Measurements from ENCODE around the gene LRP1-AS.

Gene LRP1-AS

DNA sequence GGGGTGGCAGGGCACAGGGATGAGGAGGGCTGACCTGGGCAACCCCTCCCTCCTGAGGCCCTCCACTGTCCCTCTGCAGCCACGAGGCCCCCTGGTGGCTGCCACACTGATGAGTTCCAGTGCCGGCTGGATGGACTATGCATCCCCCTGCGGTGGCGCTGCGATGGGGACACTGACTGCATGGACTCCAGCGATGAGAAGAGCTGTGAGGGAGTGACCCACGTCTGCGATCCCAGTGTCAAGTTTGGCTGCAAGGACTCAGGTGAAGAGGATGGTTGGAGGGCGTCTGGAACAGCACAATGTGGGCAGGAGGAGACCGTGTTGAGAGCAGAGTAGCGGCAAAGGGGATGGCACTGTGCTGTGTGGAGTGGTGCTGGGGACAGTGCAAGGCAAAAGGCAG lies 25.7 kb upstream of the LRP1-AS start:
- Histone ChIP-seq H3K27me3 (ENCODE audit: control insufficient read depth in 3 of 3, insufficient read depth in 3 of 3, low read depth in 1 of 3, low read length in 3 of 3) (no peaks in the 10 kb centered on the region), H2BK120ac (ENCODE audit: low read depth, low read length) (no peak overlapping the region), H3K14ac (ENCODE audit: low read length) (peak overlapping the region; percentile 76), H4K91ac (ENCODE audit: low read depth, low read length, poor library complexity) (no peak overlapping the region), H3K79me1 (ENCODE audit: low read depth, low read length) (no peaks in the 10 kb centered on the region), H3K9me3 (replicated peaks in 1 of 2; ENCODE audit: control insufficient read depth in 2 of 2, insufficient read depth in 1 of 2, low read depth in 1 of 2, low read length in 2 of 2) (no peaks in the 10 kb centered on the region), H3K9ac (ENCODE audit: low read depth, low read length, poor library complexity) (peak overlapping the region; percentile 75), H3K4me3 (ENCODE audit: low read length in 2 of 2) (no peak overlapping the region), H3K4me2 (ENCODE audit: insufficient read depth, low read length, poor library complexity, severe bottlenecking) (no peak overlapping the region), H3K4me1 (ENCODE audit: control insufficient read depth in 2 of 2, insufficient read depth in 1 of 2, low read depth in 1 of 2, low read length in 2 of 2) (no peaks in the 10 kb centered on the region), H2AFZ (ENCODE audit: low read length) (no peak overlapping the region), H3K27ac (replicated peaks; ENCODE audit: low read length) (no peak overlapping the region), H2BK5ac (ENCODE audit: low read length) (peak overlapping the region; percentile 60), H2BK12ac (ENCODE audit: low read length) (no peak overlapping the region), H3K4ac (ENCODE audit: low read length) (no peak overlapping the region), H2BK15ac (ENCODE audit: low read length) (no peak overlapping the region), H3K23ac (ENCODE audit: low read depth, low read length, poor library complexity) (peak overlapping the region; percentile 75), H2AK5ac (ENCODE audit: low read depth, low read length) (peak overlapping the region; percentile 25), H4K8ac (ENCODE audit: low read depth, low read length) (no peak overlapping the region), H3K36me3 (replicated peaks in 1 of 2; ENCODE audit: control insufficient read depth in 2 of 2, insufficient read depth in 2 of 2, low read length in 2 of 2) (peaks cover 52 to 94% of the 10 kb centered on the region in 2 donors), H3K18ac (ENCODE audit: low read length) (no peak overlapping the region)
- DNase-seq (ENCODE audit: low spot score): no peak
- no CpG with 5 or more reads among the region's 11 CpGs for WGBS, 2 donors (ENCODE audit: extremely low coverage in 2 of 2, insufficient read length in 2 of 2, insufficient replicate concordance in 1 of 2)

DNA sequence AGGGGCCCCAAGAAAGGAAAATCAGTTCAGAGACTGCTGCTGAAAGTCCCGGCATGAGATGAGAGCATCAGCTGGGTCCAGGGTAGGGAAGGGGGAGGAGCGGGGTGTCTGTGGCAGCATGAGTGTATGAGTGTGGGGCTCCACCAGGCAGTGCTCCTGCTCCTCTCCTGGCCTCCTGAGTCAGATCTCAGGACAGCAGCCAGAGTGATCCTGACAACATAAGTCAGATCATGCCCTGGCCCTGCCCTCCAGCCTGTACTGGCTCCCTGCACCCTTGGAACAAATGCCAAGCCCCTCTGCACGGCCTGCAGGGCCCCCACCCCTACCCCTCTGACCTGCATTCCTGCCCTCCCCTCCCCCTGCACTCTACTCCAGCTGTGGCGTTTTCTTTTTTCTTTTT lies 24.2 kb upstream of the LRP1-AS start:
- Histone ChIP-seq H2BK15ac (ENCODE audit: low read length) (no peak overlapping the region), H2BK12ac (ENCODE audit: low read length) (no peak overlapping the region), H2BK5ac (ENCODE audit: low read length) (no peak overlapping the region), H2BK120ac (ENCODE audit: low read depth, low read length) (no peak overlapping the region), H3K18ac (ENCODE audit: low read length) (no peak overlapping the region), H3K9me3 (replicated peaks in 1 of 2; ENCODE audit: control insufficient read depth in 2 of 2, insufficient read depth in 1 of 2, low read depth in 1 of 2, low read length in 2 of 2) (no peaks in the 10 kb centered on the region), H3K23ac (ENCODE audit: low read depth, low read length, poor library complexity) (no peak overlapping the region), H4K8ac (ENCODE audit: low read depth, low read length) (no peak overlapping the region), H4K91ac (ENCODE audit: low read depth, low read length, poor library complexity) (no peak overlapping the region), H2AK5ac (ENCODE audit: low read depth, low read length) (no peak overlapping the region), H2AFZ (ENCODE audit: low read length) (no peak overlapping the region), H3K14ac (ENCODE audit: low read length) (no peak overlapping the region), H3K4me3 (ENCODE audit: low read length in 2 of 2) (no peak overlapping the region), H3K36me3 (replicated peaks in 1 of 2; ENCODE audit: control insufficient read depth in 2 of 2, insufficient read depth in 2 of 2, low read length in 2 of 2) (peaks cover 55 to 94% of the 10 kb centered on the region in 2 donors), H3K4me2 (ENCODE audit: insufficient read depth, low read length, poor library complexity, severe bottlenecking) (no peak overlapping the region), H3K27me3 (ENCODE audit: control insufficient read depth in 3 of 3, insufficient read depth in 3 of 3, low read depth in 1 of 3, low read length in 3 of 3) (no peaks in the 10 kb centered on the region), H3K4ac (ENCODE audit: low read length) (no peak overlapping the region), H3K27ac (replicated peaks; ENCODE audit: low read length) (no peak overlapping the region), H3K9ac (ENCODE audit: low read depth, low read length, poor library complexity) (no peak overlapping the region), H3K79me1 (ENCODE audit: low read depth, low read length) (no peaks in the 10 kb centered on the region), H3K4me1 (ENCODE audit: control insufficient read depth in 2 of 2, insufficient read depth in 1 of 2, low read depth in 1 of 2, low read length in 2 of 2) (no peaks in the 10 kb centered on the region)
- no peak for DNase-seq (ENCODE audit: low spot score)
- no CpG with 5 or more reads among the region's 4 CpGs for WGBS, 2 donors (ENCODE audit: extremely low coverage in 2 of 2, insufficient read length in 2 of 2, insufficient replicate concordance in 1 of 2)

DNA sequence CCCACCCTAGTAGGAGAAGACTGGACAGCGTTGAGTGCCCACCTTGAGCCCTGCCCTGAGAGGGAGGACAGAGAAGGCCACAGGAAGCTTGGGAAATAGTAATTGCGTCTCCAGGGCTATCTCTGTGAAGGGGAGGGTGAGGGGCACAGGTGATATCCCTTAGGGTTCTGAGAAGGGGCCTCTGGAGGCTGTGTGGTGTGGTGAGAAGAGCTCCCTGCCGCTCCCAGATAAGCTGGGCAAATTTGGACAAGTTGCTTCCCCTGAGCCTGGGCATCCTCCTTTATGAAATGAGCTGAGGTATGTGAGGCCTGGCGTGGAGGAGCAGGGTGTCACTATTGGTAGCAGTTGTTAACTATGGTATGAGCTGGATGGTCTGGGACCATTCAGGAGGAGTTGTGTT lies 23.5 kb upstream of the LRP1-AS start:
- WGBS, 2 donors (ENCODE audit: extremely low coverage in 2 of 2, insufficient read length in 2 of 2, insufficient replicate concordance in 1 of 2): no CpG with 5 or more reads among the region's 4 CpGs
- H3K4me2 ChIP-seq (ENCODE audit: insufficient read depth, low read length, poor library complexity, severe bottlenecking): no peak overlapping the region
- DNase-seq (ENCODE audit: low spot score): no peak
- no peak overlapping the region for H3K4ac ChIP-seq (ENCODE audit: low read length)
- no peaks in the 10 kb centered on the region for H3K4me1 ChIP-seq (ENCODE audit: control insufficient read depth in 2 of 2, insufficient read depth in 1 of 2, low read depth in 1 of 2, low read length in 2 of 2)
- H4K8ac ChIP-seq (ENCODE audit: low read depth, low read length): no peak overlapping the region
- H4K91ac ChIP-seq (ENCODE audit: low read depth, low read length, poor library complexity): no peak overlapping the region
- H2BK15ac ChIP-seq (ENCODE audit: low read length): no peak overlapping the region
- H3K27ac ChIP-seq (replicated peaks; ENCODE audit: low read length): no peak overlapping the region
- H2BK120ac ChIP-seq (ENCODE audit: low read depth, low read length): no peak overlapping the region
- H2BK12ac ChIP-seq (ENCODE audit: low read length): no peak overlapping the region
- H3K18ac ChIP-seq (ENCODE audit: low read length): no peak overlapping the region
- no peaks in the 10 kb centered on the region for H3K27me3 ChIP-seq (ENCODE audit: control insufficient read depth in 3 of 3, insufficient read depth in 3 of 3, low read depth in 1 of 3, low read length in 3 of 3)
- no peak overlapping the region for H3K14ac ChIP-seq (ENCODE audit: low read length)
- no peak overlapping the region for H3K23ac ChIP-seq (ENCODE audit: low read depth, low read length, poor library complexity)
- no peak overlapping the region for H3K9ac ChIP-seq (ENCODE audit: low read depth, low read length, poor library complexity)
- peaks cover 54 to 94% of the 10 kb centered on the region in 2 donors for H3K36me3 ChIP-seq (replicated peaks in 1 of 2; ENCODE audit: control insufficient read depth in 2 of 2, insufficient read depth in 2 of 2, low read length in 2 of 2)
- H2BK5ac ChIP-seq (ENCODE audit: low read length): no peak overlapping the region
- H3K79me1 ChIP-seq (ENCODE audit: low read depth, low read length): no peaks in the 10 kb centered on the region
- H2AFZ ChIP-seq (ENCODE audit: low read length): no peak overlapping the region
- H2AK5ac ChIP-seq (ENCODE audit: low read depth, low read length): no peak overlapping the region
- H3K9me3 ChIP-seq (replicated peaks in 1 of 2; ENCODE audit: control insufficient read depth in 2 of 2, insufficient read depth in 1 of 2, low read depth in 1 of 2, low read length in 2 of 2): no peaks in the 10 kb centered on the region
- H3K4me3 ChIP-seq (ENCODE audit: low read length in 2 of 2): no peak overlapping the region

DNA sequence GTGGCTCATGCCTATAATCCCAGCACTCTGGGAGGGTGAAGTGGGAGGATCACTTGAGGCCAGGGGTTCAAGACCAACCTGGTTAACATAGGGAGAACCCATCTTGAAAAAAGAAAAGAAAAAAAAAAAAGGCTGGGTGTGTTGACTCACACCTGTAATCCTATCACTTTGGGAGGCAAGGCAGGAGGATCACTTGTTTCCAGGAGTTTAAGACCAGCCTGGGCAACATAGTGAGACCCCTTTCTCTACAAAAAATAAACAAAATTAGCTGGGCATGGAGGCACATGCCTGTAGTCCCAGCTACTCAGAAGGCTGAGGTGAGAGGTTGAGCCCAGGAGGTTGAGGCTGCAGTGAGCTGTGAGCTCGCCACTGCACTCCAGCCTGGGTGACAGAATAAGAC lies 23.0 kb upstream of the LRP1-AS start:
- H3K23ac ChIP-seq (ENCODE audit: low read depth, low read length, poor library complexity): no peak overlapping the region
- H3K4me3 ChIP-seq (ENCODE audit: low read length in 2 of 2): no peak overlapping the region
- no peaks in the 10 kb centered on the region for H3K79me1 ChIP-seq (ENCODE audit: low read depth, low read length)
- no peak overlapping the region for H3K4ac ChIP-seq (ENCODE audit: low read length)
- no peak overlapping the region for H4K8ac ChIP-seq (ENCODE audit: low read depth, low read length)
- H2BK15ac ChIP-seq (ENCODE audit: low read length): no peak overlapping the region
- no peak overlapping the region for H3K14ac ChIP-seq (ENCODE audit: low read length)
- no peak overlapping the region for H3K27ac ChIP-seq (replicated peaks; ENCODE audit: low read length)
- no peak overlapping the region for H2AFZ ChIP-seq (ENCODE audit: low read length)
- H2AK5ac ChIP-seq (ENCODE audit: low read depth, low read length): no peak overlapping the region
- no peak overlapping the region for H2BK120ac ChIP-seq (ENCODE audit: low read depth, low read length)
- H3K4me2 ChIP-seq (ENCODE audit: insufficient read depth, low read length, poor library complexity, severe bottlenecking): no peak overlapping the region
- no peak overlapping the region for H2BK12ac ChIP-seq (ENCODE audit: low read length)
- no peak for DNase-seq (ENCODE audit: low spot score)
- no peaks in the 10 kb centered on the region for H3K4me1 ChIP-seq (ENCODE audit: control insufficient read depth in 2 of 2, insufficient read depth in 1 of 2, low read depth in 1 of 2, low read length in 2 of 2)
- H3K36me3 ChIP-seq (replicated peaks in 1 of 2; ENCODE audit: control insufficient read depth in 2 of 2, insufficient read depth in 2 of 2, low read length in 2 of 2): peaks cover 53 to 94% of the 10 kb centered on the region in 2 donors
- WGBS, 2 donors (ENCODE audit: extremely low coverage in 2 of 2, insufficient read length in 2 of 2, insufficient replicate concordance in 1 of 2): no CpG with 5 or more reads among the region's 1 CpG
- no peaks in the 10 kb centered on the region for H3K27me3 ChIP-seq (ENCODE audit: control insufficient read depth in 3 of 3, insufficient read depth in 3 of 3, low read depth in 1 of 3, low read length in 3 of 3)
- H3K9me3 ChIP-seq (replicated peaks in 1 of 2; ENCODE audit: control insufficient read depth in 2 of 2, insufficient read depth in 1 of 2, low read depth in 1 of 2, low read length in 2 of 2): no peaks in the 10 kb centered on the region
- H4K91ac ChIP-seq (ENCODE audit: low read depth, low read length, poor library complexity): no peak overlapping the region
- no peak overlapping the region for H3K9ac ChIP-seq (ENCODE audit: low read depth, low read length, poor library complexity)
- no peak overlapping the region for H2BK5ac ChIP-seq (ENCODE audit: low read length)
- no peak overlapping the region for H3K18ac ChIP-seq (ENCODE audit: low read length)

All from neuronal stem cell (in vitro differentiated cells).